Left lung (tissue), 10 donors: ENCODE measurements around the gene B9D1. TPM values are rescaled to one million over a fixed set of nuclear protein-coding genes. Genes with fewer than 3 reads are reported as not detected.

Experiments used
- ATAC-seq: fragments of 200-7000 bp; cut with Tn5 transposase; one replicate; pipeline ENCODE4 v1.9.1; 2020; ENCODE audit warnings: moderate library complexity
- DNase-seq, 4 donors: peaks; one replicate each; pipeline ENCODE4 v3.0.0-alpha.2; 2013 to 2020
- H3K27ac ChIP-seq, 2 donors: fragments of 200-600 bp; sonication (generic) in 1 of 2; one replicate each; pipeline versions ENCODE4 v1.5.0 to v1.8.0; 2020 to 2021
- H3K27me3 ChIP-seq, 2 donors: fragments of 200-600 bp; sonication (generic) in 1 of 2; one replicate each; pipeline versions ENCODE4 v1.5.0 to v1.8.0; 2020 to 2021
- H3K36me3 ChIP-seq, 2 donors: fragments of 200-600 bp; sonication (generic) in 1 of 2; one replicate each; pipeline versions ENCODE4 v1.5.0 to v1.8.0; 2020 to 2021
- H3K4me1 ChIP-seq, 2 donors: fragments of 200-600 bp; one replicate each; pipeline ENCODE4 v1.8.0; 2021
- H3K4me3 ChIP-seq, 2 donors: fragments of 200-600 bp; sonication (generic) in 1 of 2; one replicate each; pipeline versions ENCODE4 v1.5.0 to v1.8.0; 2020 to 2021; ENCODE audit warnings: mild to moderate bottlenecking in 1 of 2
- H3K9me3 ChIP-seq, 2 donors: fragments of 200-600 bp; sonication (generic) in 1 of 2; one replicate each; pipeline versions ENCODE4 v1.5.0 to v1.8.0; 2020 to 2021
- intact Hi-C, 2 donors: fragments of 100-400 bp; cut with DNase I; formaldehyde crosslinking; loops; one replicate each; pipeline versions ENCODE4 v1.11.2 to v1.14.2; 2022
- polyA plus RNA-seq, 6 donors: library from polyadenylated mRNA; unstranded; fragments of 120-200 nt; gene quantifications; one replicate each; pipeline ENCODE4 v1.2.1, GENCODE V29; 2013; ENCODE audit not compliant: insufficient read length in 6 of 6
- total RNA-seq, 2 donors: library from RNA; stranded (reverse); fragmentation: NEBNext Ultra II Directional; extraction: Animal tissue kit (Norgen Biotek cat#: 25700); gene quantifications; one replicate each; pipeline ENCODE4 v1.2.1, GENCODE V29; 2021
- TF ChIP-seq, protein P1 (sequence below), 2 donors: fragments of 200-600 bp; sonication (generic) in 1 of 2; IDR thresholded peaks; one replicate each; pipeline versions ENCODE4 v1.5.0 to v1.8.0; 2021; ENCODE audit warnings: antibody characterized with exemption in 2 of 2
- donor health status: DM: no; HTN: yes; CAD: no.
- donor health status: DM: no; HTN: no; CAD: no.

The B9D1 gene
- total and polyA plus RNA-seq, 8 donors, result 11.4 to 24.1 (median 21.1) TPM

DNA sequence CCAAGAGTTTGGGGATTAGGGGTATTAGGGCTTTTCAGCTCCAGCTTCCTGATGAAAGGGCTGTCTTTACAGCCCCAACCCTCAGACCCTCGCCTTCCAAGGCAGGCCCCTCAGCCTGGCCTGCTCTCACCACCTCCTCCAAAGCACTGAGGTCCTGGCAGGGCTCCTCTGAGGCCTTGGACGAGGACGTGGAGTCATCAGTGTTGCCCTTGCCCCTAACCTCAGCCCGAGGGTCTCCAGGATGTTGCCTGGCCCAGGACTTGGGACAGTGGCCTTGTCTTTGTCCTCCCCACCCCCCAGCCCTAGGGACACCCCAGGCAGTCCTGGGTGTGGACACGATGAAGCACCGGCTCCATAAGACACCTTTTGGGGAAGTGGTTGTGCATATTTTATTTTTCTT is 28.2 kb downstream of the B9D1 start:
- intact Hi-C loops, result no loop called here
- ATAC-seq, result no peak
- Histone ChIP-seq H3K27ac (no peak overlapping the region), H3K36me3 (peaks cover 0 to 14% of the 10 kb centered on the region in 2 donors), H3K4me3 (no peak overlapping the region), H3K4me1 (no peaks in the 10 kb centered on the region), H3K27me3 (no peaks in the 10 kb centered on the region), H3K9me3 (no peaks in the 10 kb centered on the region)
- DNase-seq, result no peak
- TF ChIP-seq, protein P1, sequence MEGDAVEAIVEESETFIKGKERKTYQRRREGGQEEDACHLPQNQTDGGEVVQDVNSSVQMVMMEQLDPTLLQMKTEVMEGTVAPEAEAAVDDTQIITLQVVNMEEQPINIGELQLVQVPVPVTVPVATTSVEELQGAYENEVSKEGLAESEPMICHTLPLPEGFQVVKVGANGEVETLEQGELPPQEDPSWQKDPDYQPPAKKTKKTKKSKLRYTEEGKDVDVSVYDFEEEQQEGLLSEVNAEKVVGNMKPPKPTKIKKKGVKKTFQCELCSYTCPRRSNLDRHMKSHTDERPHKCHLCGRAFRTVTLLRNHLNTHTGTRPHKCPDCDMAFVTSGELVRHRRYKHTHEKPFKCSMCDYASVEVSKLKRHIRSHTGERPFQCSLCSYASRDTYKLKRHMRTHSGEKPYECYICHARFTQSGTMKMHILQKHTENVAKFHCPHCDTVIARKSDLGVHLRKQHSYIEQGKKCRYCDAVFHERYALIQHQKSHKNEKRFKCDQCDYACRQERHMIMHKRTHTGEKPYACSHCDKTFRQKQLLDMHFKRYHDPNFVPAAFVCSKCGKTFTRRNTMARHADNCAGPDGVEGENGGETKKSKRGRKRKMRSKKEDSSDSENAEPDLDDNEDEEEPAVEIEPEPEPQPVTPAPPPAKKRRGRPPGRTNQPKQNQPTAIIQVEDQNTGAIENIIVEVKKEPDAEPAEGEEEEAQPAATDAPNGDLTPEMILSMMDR (IDR thresholded peaks at IDR 0.05), result no peak

- H3K36me3 ChIP-seq, result peaks cover 0 to 18% of the 10 kb centered on the region in 2 donors
- no peak for DNase-seq
These were observed 28.7 kb downstream of the B9D1 start for GRCh38 chr17:19333736-19334290.

DNA sequence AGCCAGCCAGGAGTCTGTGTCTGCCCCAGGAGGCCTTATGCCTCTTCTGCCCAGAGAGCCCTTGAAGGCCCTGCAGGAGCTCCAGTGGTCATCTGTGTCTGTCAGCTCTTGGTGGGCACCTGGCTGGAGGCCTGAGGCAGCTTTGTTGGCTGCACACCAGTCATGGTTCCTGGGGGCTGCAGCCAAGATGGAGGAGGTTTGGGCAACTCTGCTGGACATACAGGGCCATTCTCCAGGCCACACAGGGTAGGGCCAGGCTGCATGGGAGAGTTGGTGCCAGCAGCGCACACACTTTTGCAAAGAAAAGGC is 29.4 kb downstream of the B9D1 start:
- Histone ChIP-seq H3K4me3 (no peak overlapping the region), H3K36me3 (peaks cover 0 to 22% of the 10 kb centered on the region in 2 donors), H3K27me3 (no peaks in the 10 kb centered on the region), H3K9me3 (no peaks in the 10 kb centered on the region), H3K27ac (no peak overlapping the region), H3K4me1 (no peaks in the 10 kb centered on the region)
- DNase-seq (no peak), ATAC-seq (no peak)
- intact Hi-C loops, result no loop called here
- TF ChIP-seq, protein P1 (IDR thresholded peaks at IDR 0.05), result no peak

More at GRCh38 chr17:19333736-19334290, 28.7 kb downstream of the B9D1 start:
- intact Hi-C loops, result no loop called here
- H3K9me3 ChIP-seq, result no peaks in the 10 kb centered on the region
- no peak for ATAC-seq
- TF ChIP-seq, protein P1 (IDR thresholded peaks at IDR 0.05), result no peak
- no peaks in the 10 kb centered on the region for H3K27me3 ChIP-seq
- no peak overlapping the region for H3K27ac ChIP-seq
- no peak overlapping the region for H3K4me3 ChIP-seq
- no peaks in the 10 kb centered on the region for H3K4me1 ChIP-seq

DNA sequence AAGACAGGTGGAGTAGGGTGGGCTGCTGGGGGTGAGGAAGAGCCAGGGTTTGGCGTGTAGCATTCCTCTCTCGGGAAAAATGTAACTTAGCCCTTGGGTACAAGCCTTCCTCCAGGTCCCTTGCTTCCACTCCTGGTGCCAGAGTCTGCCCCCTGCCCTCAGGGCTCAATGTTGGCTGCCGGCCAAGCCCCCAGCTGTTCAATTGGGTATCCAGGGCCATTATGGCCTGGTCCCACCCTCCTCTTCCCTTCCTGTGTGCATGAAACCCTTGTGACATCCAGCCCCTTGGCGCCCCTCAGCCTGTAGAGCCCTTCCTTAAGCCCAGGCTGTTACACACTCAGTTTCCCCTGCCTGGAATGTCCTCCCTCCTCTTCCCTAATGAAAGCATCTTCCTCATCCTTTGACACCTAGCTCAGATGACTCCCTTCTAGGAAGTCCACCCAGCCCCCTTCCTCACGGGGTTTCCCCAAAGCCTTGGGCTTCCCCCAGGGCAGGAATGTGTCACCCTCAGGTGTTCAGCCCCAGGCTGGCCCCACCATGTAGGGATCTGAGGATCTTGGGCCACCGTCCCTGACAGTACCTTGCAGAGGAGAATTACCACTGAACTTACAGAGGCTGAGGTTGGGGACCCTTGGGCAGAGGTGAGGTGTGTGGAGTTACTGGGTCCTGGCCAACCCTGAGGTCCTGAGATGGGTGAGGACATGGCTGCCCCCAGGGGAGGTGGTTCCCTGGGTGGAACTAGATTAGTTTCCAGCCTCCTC is 30.0 kb downstream of the B9D1 start:
- intact Hi-C loops, result no loop called here
- ATAC-seq, result no peak
- Histone ChIP-seq H3K4me3 (no peak overlapping the region), H3K27ac (no peak overlapping the region), H3K4me1 (no peaks in the 10 kb centered on the region), H3K36me3 (peaks cover 0 to 22% of the 10 kb centered on the region in 2 donors), H3K9me3 (no peaks in the 10 kb centered on the region), H3K27me3 (no peaks in the 10 kb centered on the region)
- DNase-seq, result peak in 1 of 4 donors; percentile 45
- TF ChIP-seq, protein P1 (IDR thresholded peaks at IDR 0.05), result no peak

DNA sequence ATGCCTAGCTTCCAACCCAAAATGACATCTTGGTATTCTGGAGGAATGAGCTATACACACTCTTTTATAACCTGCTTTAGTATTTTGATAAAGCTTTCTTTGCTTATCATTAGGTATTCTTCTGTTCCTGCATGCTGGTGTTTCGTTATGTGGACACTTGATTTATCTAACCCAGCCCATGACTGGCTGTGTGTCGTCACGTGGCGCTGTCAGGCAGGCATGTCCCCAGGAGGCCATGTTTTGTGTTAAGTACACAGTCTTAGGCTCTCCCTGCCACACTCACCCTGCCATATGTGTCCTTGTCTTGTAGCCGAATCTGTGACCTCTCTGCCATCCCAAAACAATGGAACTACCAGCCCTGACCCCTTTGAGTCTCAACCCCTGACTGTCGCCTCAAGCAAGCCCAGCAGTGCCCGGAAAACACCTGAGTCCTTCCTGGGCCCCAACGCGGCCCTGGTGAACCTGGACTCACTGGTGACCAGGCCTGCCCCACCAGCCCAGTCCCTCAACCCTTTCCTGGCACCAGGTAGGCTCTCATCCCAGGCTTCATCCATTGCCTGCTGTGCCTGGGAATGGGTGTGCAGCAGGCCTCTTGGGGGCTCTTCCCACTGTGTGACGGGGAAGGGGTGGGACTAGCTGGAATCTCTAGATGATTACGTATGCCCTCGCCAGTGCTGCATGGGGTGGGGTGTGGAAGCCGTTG is 30.8 kb downstream of the B9D1 start:
- DNase-seq, result peak in 1 of 4 donors; percentile 33
- no peak overlapping the region for H3K4me3 ChIP-seq
- intact Hi-C loops, result no loop called here
- peaks cover 0 to 22% of the 10 kb centered on the region in 2 donors for H3K36me3 ChIP-seq
- H3K27me3 ChIP-seq, result no peaks in the 10 kb centered on the region
- TF ChIP-seq, protein P1 (IDR thresholded peaks at IDR 0.05), result no peak
- no peak for ATAC-seq
- no peak overlapping the region for H3K27ac ChIP-seq
- no peaks in the 10 kb centered on the region for H3K4me1 ChIP-seq
- no peaks in the 10 kb centered on the region for H3K9me3 ChIP-seq
